ENCODE data around the gene LAYN.

The LAYN gene

DNA sequence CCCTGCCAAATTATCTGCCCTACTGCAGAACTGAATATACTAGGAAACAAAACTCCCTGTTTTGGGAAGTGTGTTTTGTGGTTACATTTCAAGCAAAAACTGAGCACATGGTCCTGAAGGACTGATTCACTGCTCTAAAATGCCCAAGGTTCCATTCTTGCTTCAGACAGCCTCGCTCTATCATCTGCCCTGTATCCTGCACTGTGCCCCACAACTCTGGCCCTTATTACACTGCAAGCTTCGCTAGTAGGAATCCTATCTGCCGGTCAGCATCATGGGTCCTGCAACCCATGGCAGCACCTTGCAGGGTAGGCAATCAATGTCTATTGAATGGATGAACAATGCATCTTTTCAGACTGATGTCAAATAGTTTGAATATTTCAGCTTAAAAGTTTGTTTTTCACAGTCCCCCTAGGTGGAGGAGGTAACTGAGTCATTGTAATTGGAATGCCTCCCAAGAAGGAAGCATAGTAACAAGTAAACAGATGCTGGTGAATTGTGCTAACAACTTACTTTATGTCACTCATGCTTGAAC, 21.3 kb downstream of the LAYN start:
- peak; percentile 76 for DNase-seq (ENCODE audit: low read depth)

DNA sequence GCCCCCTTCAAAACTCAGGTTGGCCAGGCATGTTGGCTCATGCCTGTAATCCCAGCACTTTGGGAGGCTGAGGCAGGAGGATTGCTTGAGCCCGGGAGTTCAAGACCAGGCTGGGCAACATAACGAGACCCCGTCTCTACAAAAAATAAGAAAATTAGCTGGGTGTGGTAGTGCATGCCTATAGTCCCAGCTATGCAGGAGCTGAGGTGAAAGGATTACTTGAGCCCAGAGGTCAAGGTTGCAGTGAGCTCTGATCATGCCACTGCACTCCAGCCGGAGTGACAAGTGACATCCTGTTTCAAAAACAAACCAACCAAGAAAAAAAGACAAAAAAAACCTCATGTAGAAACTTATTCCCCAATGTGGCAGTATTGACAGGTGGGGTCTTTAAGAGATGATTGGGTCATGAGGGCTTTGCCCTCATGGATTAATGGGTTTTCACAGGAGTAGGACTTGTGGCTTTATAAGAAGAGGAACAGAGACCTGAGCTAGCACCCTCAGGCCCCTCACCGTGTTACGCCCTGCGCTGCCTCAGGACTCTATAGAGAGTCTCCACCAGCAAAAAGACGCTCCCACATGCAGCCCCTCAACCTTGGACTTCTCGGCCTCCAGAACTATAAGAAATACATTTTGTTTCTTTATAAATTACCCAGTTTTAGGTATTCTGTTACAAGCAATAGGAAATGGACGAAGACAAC, 22.3 kb downstream of the LAYN start:
- no peak for DNase-seq (ENCODE audit: low read depth)

DNA sequence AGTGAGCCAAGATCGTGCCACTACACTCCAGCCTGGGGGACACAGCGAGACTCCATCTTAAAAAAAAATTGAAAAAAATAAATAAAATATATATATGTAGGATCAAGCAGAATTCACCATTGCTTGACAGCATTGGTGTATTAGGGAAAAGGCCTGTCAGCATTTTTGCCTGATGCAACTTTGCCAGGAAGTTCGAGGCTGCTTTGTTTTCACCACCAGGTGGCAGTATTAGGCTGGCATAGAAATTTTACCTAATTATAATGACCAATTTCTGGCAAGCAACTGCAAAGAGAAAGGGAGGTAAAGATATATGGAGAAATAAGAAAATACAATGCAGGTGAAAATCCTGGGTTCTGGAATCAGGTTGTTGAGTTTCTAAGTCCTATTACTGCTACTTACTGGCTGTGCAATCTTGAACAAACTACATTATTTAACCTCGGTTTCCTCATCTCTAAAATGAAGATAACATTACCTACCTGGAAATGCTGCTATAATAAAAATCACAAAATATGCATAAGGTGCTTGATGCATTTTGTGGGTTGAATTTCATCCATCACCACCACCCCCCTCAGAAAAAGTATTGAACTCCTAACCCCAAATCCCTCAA, 24.7 kb downstream of the LAYN start:
- DNase-seq (ENCODE audit: low read depth): no peak

DNA sequence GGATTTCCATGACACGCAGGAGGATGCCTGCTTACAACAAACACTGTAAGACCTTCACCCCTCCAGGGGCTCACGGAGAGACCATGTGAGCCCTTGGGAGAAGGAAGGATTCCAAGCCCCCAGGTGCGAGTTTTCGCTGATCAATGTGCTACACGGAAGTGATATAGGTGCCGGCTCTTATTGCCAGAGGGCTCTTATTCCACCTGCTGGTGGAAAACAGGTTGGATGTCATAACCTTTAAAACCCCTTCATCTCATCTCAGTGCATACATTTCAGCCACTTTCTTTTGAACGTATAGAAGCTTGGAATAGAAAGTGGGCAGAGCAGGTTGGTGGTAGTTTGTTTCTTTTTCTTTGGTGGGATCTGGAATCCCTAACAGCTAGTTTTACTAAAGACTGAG, 25.8 kb downstream of the LAYN start:
- DNase-seq (ENCODE audit: low read depth): no peak

DNA sequence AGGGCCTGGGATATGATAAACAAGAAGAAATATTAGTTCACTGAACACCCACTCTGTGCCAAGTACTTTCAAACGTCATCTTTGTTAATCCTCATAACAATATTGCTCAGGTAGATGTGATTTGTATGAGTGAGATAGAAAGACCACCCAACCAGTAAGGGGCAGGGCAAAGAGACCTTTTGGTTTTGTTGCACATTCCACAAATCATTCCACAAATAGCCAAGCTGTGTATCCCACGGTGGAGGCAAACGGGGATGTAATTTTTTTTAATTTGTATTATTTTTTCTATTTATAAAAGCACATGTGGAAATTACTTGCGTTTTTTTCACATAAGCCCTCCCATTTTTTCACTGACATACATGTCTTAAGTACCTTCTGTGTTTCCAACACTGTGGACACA, 29.0 kb downstream of the LAYN start:
- no peak for DNase-seq (ENCODE audit: low read depth)

DNA sequence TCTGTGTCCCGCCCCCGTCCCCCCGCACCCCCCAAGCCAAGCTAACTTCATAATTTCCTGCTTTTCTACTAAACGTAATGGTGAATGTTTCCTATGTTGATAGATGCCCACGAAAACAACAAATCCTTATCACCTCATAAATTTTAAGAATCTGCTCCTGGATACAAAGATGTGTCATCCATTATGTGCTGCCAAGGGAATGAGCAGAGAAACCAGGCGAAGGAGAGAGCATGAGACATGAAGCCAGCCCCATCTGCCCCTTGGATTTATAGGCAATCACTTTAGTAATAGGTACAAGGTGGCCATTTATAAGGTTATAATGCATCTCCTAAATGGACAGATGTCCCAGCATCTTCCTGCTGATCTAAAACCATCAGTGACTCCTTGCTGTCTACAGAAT, 30.3 kb downstream of the LAYN start:
- no peak for DNase-seq (ENCODE audit: low read depth)

DNA sequence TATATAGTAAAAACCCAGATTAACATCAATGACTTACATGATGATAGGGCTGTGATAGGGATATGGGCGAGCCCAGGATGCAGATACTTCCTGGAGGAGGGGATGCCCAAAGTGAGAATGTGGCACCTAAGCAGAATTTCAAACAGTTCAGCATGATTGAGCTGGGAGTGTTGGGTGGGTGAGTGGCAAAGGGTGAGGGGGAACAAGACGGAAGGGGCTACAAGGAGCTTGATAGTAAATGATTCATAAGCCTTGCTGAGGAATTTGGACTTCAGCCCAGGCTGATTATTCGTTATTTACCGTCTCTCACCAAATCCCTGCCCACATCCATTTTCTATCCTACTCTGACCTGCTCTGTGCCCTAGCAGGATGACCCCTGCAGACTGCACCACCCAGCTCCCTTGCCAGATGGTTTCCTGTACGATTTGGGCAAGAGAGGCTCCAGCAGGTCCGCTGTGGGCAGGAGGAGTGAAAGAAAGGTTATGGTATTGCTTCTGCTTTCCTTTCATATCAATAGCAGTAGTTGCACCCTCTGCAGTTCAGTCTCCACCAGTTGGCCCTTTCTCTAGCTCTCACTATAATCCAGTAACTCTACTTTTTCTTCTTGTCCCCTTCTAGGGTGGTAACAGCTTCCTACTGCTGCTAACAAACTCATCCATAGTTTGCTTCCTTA, 31.4 kb downstream of the LAYN start:
- DNase-seq (ENCODE audit: low read depth): no peak

DNA sequence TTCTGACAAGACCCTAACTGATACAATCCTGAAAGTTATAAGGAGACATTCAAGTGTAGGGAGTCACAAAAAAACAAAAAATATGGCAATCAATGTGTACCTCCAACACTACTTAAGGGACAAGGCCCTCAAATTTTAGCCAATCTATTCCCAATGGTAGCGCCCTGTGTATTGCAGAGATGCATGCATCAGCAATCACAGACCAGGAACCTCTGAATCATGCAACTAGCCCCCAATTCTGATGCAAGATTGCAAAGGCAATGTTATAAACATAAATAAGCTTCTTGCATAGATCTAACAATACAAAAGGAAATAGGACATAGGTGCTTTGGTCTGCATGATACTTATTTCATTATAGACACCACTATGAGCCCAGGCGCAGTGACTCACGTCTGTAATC, 32.1 kb downstream of the LAYN start:
- DNase-seq (ENCODE audit: low read depth): no peak

DNA sequence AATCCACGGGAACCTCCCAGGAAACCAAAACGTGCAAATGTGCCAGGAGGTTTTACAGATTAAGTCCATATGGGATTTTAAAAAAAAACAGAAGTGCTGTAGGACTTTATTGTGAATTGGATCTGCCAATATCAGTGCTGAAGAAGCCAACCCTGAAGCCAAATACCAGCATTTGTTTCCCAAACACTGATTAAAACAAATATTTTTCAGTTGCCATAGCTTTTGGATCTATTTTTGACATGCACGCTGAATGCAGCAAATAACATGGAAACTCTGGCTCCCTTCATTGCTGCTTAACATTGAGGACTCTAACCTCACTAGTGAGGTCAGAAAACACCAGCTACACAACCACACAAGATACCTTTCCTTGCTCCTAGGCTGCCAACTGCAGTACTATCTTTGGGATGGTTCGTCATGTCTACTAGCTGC, 33.3 kb downstream of the LAYN start:
- DNase-seq (ENCODE audit: low read depth): peak; percentile 47

DNA sequence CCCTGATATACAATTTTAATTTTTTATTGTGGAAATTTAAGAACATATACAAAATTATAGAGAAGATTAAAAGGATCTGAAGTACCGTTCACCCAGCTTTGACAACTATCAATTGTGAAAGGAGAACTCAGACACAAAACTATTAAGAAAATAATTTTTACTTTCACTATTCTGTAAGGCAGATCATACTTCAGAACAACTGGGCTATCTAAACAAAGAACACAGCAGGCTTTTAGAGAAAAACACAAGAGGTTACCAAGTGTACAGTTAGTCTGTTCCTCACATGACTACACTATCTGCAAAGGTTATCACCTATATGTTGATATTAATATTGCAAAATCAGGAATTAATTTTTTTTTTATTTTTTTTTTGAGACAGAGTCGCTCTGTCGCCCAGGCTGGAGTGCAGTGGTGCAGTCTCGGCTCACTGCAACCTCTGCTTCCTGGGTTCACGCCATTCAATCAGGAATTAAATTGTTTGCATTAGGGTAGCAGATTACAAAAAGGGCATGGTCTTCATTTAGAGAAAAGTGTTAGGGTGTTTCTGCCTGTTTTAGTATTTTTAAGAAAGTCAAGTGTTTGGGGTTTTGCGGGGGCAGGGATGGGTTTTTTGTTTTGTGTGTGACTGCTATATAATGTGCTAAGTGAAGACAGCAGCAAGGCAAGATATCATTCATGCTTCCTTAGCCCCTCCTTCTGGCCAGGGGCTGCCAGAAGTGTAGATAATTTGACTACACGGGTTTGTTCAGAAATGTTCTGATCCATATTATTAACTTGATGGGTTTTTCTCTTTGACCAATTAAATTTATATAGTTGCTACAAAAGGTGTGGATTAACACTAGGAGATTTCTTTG, 34.1 kb downstream of the LAYN start:
- DNase-seq (ENCODE audit: low read depth): no peak

DNA sequence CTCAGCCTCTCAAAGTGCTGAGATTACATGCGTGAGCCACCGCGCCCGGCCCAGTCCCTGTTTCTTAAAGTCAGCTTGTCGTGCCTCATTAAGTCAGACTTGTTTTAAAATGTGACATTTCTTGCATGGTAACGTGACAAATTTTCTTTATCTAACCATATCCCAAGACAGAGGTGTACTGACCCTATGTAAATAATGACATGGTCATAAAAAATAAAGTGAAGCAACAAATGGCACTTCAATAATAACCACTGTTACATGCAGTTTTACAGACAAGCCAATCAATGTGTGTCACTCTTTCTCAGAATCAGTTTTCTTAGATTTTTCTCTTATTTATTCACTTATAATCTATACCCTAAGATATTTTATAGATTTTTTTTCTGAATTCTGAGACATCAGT, 35.2 kb downstream of the LAYN start:
- no peak for DNase-seq (ENCODE audit: low read depth)

DNA sequence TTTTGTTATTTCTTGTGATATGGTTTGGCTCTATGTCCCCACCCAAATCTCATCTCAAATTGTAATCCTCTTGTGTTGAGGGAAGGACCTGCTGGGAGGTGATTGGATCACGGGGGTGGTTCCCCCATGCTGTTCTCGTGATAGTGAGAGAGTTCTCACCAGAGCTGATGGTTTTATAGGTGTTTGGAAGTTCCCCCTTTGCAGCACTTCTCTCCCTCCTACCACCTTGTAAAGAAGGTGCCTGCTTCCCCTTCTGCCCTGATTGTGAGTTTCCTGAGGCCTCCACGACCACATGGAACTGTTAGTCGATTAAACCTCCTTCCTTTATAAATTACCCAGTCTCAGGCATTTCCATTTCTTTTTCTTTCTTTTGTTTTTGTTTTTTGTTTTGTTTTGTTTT, 37.3 kb downstream of the LAYN start:
- no peak for DNase-seq (ENCODE audit: low read depth)

DNA sequence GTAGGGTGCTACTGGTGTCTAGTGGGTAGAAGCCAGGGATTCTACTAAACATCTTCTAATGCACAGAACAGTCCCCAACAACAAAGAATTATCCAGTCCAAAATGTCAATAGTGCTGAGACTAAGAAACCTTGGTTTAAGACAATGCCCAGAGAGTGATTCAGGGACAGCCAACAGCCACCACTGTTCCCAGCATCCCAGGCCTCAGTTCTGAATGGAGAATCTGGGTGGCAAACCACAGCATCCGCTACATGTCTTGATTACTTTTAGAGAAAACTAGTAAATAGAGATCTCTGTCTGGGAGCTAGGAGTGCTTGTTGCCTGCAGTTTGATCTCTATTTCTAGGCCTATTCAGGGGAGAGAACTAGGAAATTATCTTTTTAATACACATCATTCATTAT, 40.8 kb downstream of the LAYN start:
- DNase-seq (ENCODE audit: low read depth): no peak

DNA sequence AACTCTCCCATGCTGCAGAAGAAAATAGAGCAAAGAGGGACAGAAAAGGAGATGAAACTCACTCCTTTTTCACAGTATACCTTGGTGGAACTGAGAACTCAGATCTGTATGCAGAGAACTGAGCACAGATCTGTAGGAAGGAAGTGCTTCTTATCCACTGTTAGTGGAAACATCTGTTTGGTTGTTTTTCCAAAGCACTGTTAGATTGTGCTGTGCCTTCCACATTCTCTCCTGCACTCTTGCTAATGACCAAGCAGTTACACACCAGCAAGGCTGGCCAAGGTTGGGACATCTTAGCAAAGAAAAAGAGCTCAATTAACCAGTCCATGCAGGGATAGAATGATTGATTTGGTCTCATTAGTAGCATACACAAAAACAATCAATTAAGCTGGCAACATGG, 41.6 kb downstream of the LAYN start:
- no peak for DNase-seq (ENCODE audit: low read depth)

DNA sequence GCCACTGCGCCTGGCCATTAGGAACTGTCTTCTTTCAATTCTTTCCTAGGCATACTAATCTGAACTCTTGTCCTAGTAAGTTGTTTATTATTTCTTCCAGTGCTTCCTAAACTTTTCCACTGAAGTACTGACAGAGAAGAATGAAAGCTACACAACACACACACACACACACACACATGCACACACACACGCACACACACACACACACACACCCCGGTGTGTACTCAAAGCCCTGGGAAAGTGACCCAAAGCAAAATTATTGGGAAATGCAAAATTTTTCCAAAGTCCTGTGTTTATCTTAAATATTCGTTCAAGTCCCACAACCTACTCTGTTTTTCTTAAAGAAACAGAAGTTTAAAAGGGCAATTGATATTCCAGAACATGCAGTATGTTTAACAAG, 42.4 kb downstream of the LAYN start:
- no peak for DNase-seq (ENCODE audit: low read depth)

DNA sequence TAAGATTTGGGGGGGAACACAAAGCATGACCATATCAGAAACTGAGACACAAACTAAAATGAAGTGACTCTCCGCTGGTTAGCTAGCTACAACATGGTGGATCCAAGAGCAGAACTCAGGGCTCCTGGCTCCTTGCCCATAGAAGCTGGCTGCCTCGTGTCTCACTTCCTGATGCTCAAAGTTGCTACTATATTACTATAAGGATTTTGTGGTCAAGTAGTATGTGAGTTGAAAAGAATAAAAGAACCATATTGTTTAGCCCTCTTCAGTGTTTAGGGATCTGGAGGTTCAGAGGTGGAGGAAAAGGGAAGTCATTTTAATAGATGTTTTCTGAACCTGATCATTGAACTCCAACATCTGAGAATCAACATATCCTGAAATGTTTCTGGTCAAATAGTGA, 44.9 kb downstream of the LAYN start:
- DNase-seq (ENCODE audit: low read depth): no peak

DNA sequence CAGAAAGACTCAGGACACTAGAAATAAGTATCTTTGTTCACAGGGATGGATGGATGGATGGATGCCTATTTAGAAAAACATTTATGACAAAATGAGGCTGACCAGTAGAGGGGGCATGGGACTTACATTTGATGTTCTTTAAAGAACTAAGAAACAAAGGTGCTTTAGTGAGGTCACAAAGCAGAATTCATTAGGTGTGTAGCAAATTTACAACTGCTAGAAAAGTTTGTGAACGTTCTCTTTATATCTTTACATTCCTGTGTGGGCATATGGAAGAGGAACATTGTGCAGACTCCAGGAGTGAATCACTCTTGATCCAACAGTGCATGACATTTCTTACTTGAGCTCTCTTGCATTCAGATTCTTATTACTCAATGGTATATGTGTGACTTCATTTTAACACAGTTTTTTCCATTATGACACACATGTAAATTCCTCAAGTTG, 45.9 kb downstream of the LAYN start:
- DNase-seq (ENCODE audit: low read depth): no peak

DNA sequence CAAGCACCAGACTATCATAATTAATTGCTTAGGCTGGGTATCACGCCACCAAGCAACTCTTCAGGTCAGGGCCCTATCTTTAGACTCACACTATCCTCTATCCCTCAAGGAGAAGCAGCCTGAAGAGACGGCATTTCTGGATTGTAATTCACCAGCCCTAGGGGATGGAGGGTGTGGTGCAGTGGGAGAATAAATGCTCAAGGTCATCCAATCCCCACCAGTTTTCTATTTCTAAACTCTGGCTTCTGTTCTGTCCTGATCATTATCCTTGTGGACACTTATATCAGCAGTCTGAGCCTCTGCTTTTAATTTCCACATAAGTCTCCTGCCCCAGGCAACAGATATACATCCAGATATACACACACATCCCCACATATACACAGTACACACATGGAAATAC, 48.6 kb downstream of the LAYN start:
- no peak for DNase-seq (ENCODE audit: low read depth)

DNA sequence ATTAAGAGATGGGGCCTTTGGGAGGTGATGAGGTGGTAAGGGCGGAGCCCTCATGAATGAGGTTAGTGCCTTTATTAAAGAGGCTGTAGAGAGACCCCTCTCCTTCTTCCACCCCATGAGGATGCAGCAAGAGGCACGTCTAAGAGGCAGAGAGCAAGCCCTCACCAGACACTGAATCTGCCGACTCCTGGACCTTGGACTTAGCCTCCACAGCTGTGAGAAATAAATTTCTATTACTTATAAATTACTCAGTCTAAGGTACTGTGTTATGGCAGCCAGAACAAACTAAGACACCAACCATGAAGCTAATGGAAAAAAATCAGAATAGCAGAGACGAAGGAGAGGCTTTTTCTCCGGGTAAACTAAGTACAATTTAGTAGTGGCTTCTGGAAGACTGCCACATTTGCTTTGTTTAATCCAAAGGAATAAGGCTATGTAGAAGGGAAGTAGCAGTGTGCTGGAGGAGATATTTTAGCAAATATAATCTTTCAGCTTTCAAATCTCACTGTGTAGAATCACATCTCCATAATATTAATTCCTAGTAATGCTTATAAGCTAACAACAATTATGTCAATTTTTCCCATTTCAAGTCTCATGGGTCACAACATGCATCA, 49.5 kb downstream of the LAYN start:
- no peak for DNase-seq (ENCODE audit: low read depth)

DNA sequence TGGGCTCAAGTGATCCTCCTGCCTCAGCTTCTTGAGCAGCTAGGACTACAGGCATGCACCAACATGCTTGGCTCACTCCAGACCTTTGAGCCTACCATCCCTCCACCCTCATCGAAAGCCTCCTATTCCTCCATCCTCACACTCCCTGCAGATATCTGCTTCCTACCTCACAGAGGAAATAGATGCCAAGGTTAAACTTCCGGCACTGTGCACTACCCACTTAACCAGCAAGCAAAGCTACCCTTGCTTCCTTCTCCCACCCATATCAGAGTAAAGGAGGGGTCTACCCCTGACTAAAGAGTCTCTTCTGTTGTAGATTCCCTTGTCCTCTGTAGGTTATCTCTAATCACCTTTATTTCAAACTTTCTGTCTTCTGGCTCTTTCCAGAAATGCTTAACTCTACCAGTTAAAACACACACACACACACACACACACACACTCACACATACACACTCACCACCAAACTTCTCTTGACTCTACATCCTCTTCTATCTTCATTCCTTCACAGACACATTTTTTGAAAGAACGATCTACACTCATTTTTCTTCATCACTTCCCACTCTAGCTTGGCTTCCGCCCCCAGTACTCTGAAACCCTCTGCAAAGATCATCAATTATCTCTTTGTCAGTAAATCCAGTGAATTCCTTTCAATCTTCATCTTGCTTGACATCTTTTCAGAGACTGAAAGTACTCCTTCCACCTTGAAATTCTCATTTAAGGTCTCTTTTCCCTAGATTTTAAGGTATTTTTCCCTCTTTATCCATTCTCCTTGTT, 50.9 kb downstream of the LAYN start:
- DNase-seq (ENCODE audit: low read depth): no peak

DNA sequence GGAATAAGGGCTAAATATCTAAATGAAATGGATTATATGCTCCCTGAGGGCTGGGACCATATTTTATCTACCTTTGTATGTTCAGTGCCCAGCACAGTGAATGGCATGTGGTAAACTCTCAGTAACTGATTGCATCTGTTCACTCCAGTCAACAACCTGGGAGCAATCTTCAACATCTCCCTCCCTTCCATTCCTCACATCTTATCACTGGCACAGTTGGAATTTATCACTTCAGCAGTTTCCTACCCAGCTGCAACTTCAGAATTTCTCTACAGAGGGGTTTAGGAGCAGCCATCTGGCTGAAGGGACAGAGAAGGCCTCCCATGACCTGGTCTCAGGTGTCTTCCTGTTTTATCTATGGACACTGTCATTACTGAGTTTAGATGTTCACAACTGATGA, 52.0 kb downstream of the LAYN start:
- DNase-seq (ENCODE audit: low read depth): no peak
